Effector CD4-positive, alpha-beta T cell (primary cell): ENCODE results near the gene SLF1.

ENCODE experiments used
- DNase-seq: peaks from one replicate; pipeline ENCODE4 v3.0.0-alpha.2; 2020

The SLF1 gene

GRCh38 chr5:94667937-94668336 lies 49.5 kb downstream of the SLF1 start:
- no peak for DNase-seq

GRCh38 chr5:94670726-94671125 lies 52.3 kb downstream of the SLF1 start:
- no peak for DNase-seq

GRCh38 chr5:94672746-94673145 lies 54.3 kb downstream of the SLF1 start:
- DNase-seq = no peak

GRCh38 chr5:94674490-94675382 lies 56.3 kb downstream of the SLF1 start:
- DNase-seq = no peak

- DNase-seq = no peak
These were observed 57.6 kb downstream of the SLF1 start for GRCh38 chr5:94675965-94676618.

- DNase-seq = no peak
These were observed 64.5 kb downstream of the SLF1 start for GRCh38 chr5:94682814-94683520.

- no peak for DNase-seq
These were observed 71.4 kb downstream of the SLF1 start for GRCh38 chr5:94689908-94690307.

- no peak for DNase-seq
These were observed 72.3 kb downstream of the SLF1 start for GRCh38 chr5:94690778-94691177.

- no peak for DNase-seq
These were observed 72.8 kb downstream of the SLF1 start for GRCh38 chr5:94691291-94691690.

GRCh38 chr5:94691949-94692348 lies 73.5 kb downstream of the SLF1 start:
- no peak for DNase-seq

GRCh38 chr5:94692581-94692980 lies 74.1 kb downstream of the SLF1 start:
- no peak for DNase-seq

- DNase-seq = no peak
These were observed 74.8 kb downstream of the SLF1 start for GRCh38 chr5:94693043-94693822.

GRCh38 chr5:94693845-94694370 lies 75.4 kb downstream of the SLF1 start:
- no peak for DNase-seq

- DNase-seq = no peak
These were observed 76.2 kb downstream of the SLF1 start for GRCh38 chr5:94694671-94695070.

GRCh38 chr5:94698197-94698596 lies 79.7 kb downstream of the SLF1 start:
- no peak for DNase-seq

- DNase-seq = no peak
These were observed 81.1 kb downstream of the SLF1 start for GRCh38 chr5:94699562-94699961.

- no peak for DNase-seq
These were observed 82.1 kb downstream of the SLF1 start for GRCh38 chr5:94700592-94700991.

GRCh38 chr5:94702729-94703128 lies 84.3 kb downstream of the SLF1 start:
- DNase-seq = no peak

GRCh38 chr5:94705427-94705826 lies 87.0 kb downstream of the SLF1 start:
- DNase-seq = no peak

- no peak for DNase-seq
These were observed 88.9 kb downstream of the SLF1 start for GRCh38 chr5:94707359-94707758.

- DNase-seq = no peak
These were observed 90.8 kb downstream of the SLF1 start for GRCh38 chr5:94709277-94709676.

- no peak for DNase-seq
These were observed 93.3 kb downstream of the SLF1 start for GRCh38 chr5:94711785-94712184.

GRCh38 chr5:94715768-94716167 lies 97.3 kb downstream of the SLF1 start:
- no peak for DNase-seq
